A673 (cell line): ENCODE measurements around the gene NLRX1.

Experiments
- EZH2 ChIP-seq: fragments of 200-600 bp; sonication (generic); IDR thresholded peaks from 2 replicates; pipeline ENCODE4 v1.6.1; 2017; ENCODE audit warnings: borderline replicate concordance, low read depth, mild to moderate bottlenecking, mixed read lengths, antibody characterized with exemption, low read length; ENCODE audit not compliant: poor library complexity, severe bottlenecking
- TF ChIP-seq, protein P1 (sequence below): fragments of 300-800, 200-600 bp; sonication (generic); conservative IDR thresholded peaks from 2 replicates; pipeline ENCODE4 v1.5.1; 2017; ENCODE audit warnings: low read depth, mild to moderate bottlenecking, antibody characterized with exemption, low read length, moderate library complexity, mixed read lengths

DNA sequence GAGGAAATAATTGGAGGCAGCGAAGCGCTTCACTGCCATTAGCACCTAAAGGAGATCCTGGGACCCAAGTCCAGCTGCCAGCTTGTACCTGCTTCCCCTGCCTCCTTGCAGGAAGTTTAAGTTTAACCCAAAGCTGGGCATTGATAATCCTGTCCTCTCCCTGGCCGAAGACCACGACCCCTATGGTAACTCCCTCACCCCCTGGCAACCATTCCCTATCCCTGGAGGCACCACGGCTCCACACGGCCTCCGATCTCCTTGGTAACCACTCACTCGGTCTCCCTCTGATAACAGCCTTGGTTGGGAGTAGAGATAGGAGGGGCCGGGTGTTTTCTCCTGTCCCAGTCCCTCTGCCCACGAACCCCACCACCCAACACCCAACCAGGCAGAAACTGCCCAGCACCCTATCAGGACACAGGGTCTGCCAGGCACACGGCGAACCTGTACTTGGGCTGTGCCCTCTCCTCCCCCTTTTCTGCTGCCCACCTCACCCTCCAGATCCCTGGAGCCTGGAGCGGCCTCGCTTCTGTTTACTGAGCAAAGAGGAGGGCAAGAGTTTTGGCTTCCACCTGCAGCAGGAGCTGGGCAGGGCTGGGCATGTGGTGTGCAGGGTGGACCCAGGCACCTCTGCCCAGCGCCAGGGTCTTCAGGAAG, 17.6 kb downstream of the NLRX1 start:
- TF ChIP-seq, protein P1, sequence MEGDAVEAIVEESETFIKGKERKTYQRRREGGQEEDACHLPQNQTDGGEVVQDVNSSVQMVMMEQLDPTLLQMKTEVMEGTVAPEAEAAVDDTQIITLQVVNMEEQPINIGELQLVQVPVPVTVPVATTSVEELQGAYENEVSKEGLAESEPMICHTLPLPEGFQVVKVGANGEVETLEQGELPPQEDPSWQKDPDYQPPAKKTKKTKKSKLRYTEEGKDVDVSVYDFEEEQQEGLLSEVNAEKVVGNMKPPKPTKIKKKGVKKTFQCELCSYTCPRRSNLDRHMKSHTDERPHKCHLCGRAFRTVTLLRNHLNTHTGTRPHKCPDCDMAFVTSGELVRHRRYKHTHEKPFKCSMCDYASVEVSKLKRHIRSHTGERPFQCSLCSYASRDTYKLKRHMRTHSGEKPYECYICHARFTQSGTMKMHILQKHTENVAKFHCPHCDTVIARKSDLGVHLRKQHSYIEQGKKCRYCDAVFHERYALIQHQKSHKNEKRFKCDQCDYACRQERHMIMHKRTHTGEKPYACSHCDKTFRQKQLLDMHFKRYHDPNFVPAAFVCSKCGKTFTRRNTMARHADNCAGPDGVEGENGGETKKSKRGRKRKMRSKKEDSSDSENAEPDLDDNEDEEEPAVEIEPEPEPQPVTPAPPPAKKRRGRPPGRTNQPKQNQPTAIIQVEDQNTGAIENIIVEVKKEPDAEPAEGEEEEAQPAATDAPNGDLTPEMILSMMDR: no peak
- TF ChIP-seq EZH2: no peak
